GM18502 (cell line): Measurements from ENCODE around the gene RGP1.

Experiments
- ATAC-seq: cut with Tn5 transposase; IDR thresholded peaks from one replicate; pipeline ENCODE4 v1.9.1; 2021; ENCODE audit warnings: mild to moderate bottlenecking; ENCODE audit not compliant: unreplicated experiment, poor library complexity

RGP1 gene, protein sequence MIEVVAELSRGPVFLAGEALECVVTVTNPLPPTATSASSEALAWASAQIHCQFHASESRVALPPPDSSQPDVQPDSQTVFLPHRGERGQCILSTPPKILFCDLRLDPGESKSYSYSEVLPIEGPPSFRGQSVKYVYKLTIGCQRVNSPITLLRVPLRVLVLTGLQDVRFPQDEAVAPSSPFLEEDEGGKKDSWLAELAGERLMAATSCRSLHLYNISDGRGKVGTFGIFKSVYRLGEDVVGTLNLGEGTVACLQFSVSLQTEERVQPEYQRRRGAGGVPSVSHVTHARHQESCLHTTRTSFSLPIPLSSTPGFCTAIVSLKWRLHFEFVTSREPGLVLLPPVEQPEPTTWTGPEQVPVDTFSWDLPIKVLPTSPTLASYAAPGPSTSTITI

GRCh38 chr9:35748858-35749514 lies at the start of gene RGP1, which contains the start of gene GBA2:
Gene RGP1 (plus strand): TSS chr9:35749287. CDS start chr9:35749756, 469 bp downstream.
Gene GBA2 (minus strand): TSS chr9:35749228. CDS start chr9:35748704, 524 bp downstream.
- peak; percentile 83 for ATAC-seq

DNA sequence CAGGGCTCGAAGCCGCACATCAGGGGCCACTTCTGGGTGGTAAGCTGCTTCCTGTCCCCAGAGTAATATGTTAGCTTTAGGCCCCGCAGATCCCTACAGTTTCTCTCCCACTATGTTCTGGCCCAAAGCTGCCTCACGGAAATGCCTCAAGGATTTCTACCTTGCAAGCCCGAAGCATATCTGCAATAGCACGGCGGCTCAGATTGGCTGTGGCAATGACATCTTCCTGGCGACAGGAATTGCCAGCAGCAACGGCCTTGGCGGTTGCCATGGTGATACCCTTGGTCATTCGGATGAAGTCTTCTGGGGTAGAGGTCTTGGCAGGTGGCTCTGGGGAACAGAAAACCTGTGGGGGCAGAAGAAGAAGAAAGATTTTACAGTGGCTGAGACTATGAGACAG lies 49.1 kb upstream of the RGP1 start:
- ATAC-seq: no peak

- ATAC-seq: no peak
Measured at GRCh38 chr9:35700942-35701341, 48.1 kb upstream of the RGP1 start.

DNA sequence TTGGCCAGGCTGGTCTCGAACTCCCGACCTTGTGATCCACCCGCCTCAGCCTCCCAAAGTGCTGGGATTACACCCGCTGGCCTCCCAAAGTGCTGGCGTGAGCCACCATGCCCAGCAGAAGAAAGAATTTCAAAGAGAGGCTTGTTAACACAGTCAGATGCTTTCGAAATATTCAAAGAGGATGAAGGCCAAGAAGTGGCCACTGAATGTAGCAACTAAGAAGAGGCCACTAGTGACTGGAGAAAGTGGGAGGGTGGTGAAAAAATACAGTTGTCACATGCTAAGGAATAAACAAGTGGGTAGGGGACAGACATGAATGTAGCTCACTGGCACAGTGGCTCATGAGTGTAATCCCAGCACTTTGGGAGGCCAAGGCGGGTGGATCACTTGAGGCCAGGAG lies 46.4 kb upstream of the RGP1 start:
- no peak for ATAC-seq

DNA sequence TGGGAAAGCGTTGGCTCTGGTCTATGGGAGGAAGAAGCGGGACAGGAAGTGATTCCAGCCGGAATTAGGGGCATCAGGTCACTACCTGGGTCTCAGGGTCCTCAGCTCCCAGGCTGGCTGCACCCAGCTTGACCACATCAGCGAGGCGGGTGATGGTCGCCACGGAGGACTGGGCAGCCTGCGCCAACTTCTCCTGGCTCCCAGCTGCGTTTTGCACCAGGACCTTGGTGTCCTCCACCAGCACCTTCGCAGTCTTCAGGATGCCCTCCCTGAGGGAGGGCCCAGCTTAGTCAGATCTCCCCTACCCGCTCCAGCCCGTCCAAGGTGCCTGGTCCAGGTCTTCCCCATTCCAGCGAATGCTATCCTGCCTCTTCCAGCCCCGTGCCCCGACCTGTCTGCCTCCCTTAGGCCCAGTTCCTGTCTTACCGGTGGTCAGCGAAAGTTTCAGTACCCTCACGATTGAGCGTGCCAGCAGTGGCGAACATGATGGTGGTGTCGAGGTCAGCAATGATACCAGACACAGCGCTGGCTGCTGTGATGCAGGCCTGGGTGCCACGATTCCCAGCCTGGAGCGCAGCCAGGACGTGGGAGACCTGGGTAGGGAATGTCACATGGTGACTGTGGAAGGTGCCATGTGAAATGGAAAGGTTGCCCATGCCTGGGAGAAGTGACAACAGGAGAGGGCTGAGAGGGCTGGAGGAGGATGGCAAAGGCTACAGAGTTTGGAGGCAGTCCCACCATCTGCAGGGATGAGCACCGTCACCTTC lies 45.0 kb upstream of the RGP1 start:
- no peak for ATAC-seq

DNA sequence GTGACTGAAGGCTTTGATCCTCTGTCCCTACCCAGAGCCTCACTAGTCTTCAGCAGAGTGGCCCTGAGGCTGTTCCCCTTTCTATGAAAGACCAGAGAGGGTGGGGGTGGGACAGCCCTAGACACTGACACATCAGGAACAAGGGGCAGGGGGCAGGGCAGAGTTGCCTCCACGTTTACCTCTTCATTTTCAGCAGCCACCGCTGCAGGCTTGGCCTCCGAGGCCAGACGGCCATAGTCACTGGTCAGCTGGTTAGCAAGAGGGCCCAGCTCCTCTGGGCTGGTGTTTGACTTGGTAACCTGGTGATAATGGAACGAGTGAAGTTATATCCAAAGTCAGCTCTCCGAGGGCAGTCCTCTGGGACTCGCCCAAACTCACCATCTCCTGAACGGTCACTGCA lies 43.7 kb upstream of the RGP1 start:
- ATAC-seq: no peak

- no peak for ATAC-seq
Measured at GRCh38 chr9:35705836-35706430, 43.2 kb upstream of the RGP1 start.

DNA sequence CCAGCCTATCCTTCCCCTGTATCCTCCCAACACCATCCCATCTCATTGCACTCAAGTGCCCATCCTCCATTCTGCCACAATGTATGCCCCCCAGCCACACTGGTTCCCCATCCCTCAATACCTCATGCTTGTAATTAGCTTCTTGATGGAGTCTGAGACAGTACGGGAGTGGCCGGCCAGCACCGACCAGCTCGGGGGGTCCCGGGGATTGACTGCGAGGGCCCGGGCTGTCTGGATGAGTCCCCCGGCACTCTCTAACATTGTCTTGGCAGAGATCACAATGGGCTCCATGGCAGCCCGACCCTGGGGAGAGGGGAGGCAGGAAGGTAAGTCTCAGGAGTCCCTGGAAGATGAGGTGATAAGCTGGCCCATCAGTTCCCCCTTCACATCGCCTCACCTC lies 42.1 kb upstream of the RGP1 start:
- ATAC-seq: no peak

DNA sequence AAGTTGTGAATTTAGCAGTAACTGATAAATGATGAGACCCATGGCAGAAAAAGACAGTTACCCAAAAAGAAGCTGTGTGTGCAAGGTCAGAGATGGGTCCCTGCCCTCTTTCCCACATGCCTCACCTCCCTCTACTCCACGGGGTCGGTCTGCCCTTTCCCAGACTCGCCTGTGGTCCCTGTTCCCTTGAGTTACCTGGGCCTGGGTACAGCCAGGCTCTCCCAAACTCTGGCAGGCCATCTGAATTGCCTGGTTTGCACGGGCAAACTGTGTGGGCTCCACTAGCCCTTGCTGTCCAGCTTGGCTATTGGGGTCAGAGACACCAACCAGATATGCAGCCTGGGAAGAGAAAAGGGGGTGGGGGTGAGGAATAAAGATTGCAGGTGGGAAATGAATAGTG lies 40.9 kb upstream of the RGP1 start:
- ATAC-seq: no peak

GRCh38 chr9:35710818-35711500 lies 38.1 kb upstream of the RGP1 start:
- ATAC-seq: no peak

- no peak for ATAC-seq
Measured at GRCh38 chr9:35711501-35712428, 37.3 kb upstream of the RGP1 start.

DNA sequence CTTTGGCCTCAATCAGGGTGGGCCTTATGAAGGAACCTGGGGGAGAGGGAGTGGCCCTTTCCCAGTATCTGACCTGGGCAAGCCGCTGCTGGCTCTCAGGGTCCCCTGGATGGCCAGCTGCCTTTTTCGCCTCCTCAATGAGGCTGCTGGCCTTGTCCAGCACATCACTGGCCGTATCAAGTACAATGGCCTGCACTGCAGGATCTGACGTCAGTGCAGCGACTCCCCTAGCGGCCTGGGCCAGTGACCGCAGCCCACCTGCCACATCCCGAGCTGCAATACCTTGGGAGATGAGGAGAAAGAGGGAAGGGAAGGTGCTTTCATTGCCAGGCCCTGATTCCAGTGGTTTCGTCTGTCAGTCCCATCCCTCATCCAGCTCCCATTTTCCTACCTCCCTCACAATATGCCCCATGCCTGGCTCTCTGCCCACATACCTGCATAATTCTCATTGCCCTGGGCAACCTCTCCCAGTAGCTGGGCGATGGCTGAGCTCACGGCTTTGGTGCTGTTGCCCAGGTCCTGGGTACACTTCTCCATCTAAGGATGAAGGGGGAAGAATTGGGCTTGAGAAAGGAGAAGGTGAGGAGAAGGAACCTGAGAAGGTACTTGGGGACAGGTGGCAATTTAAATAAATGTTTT lies 36.2 kb upstream of the RGP1 start:
- no peak for ATAC-seq

GRCh38 chr9:35713578-35713977 lies 35.5 kb upstream of the RGP1 start:
- no peak for ATAC-seq

GRCh38 chr9:35714123-35714522 lies 35.0 kb upstream of the RGP1 start:
- ATAC-seq: no peak

GRCh38 chr9:35714579-35715252 lies 34.4 kb upstream of the RGP1 start:
- ATAC-seq: no peak

DNA sequence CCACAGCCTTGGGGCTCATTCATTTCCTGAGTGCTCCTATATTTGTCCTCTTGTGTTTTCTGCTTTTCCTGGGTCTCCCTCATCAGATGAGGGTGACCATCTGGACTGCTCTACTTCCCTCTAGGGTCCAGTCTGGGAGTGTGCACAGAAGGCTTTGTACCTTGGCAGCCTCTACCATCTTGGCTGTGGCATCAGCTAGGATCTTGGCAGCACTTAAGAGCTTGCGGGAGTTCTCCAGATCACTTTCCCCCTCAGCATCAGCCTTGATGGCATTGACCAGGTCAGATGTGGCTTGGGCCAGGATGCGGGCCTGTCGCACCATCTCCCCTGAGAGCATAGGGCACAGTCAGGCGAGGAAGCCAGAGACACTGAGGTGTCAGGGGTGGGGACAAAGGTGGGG lies 32.9 kb upstream of the RGP1 start:
- ATAC-seq: no peak

- ATAC-seq: no peak
Measured at GRCh38 chr9:35717132-35717870, 31.8 kb upstream of the RGP1 start.
